CD14-positive monocyte (primary cell): ENCODE measurements around the gene PLCD1. TPM values are rescaled to one million over a fixed set of nuclear protein-coding genes. Genes with fewer than 3 reads are reported as not detected.

Experiments
- DNase-seq, 3 donors: peaks; one replicate each; pipeline ENCODE4 v3.0.0-alpha.2; 2011 to 2022
- H2AFZ ChIP-seq: 2 replicates; pipeline ENCODE4 v1.6.0; 2012; ENCODE audit warnings: mild to moderate bottlenecking, low read depth, low read length, inconsistent platforms; ENCODE audit not compliant: insufficient read depth, poor library complexity, severe bottlenecking
- H3K27ac ChIP-seq, 2 donors: 1 replicate in 1 of 2; 2 replicates in 1 of 2; pipeline ENCODE4 v1.5.1; 2012 to 2013; ENCODE audit warnings: low read length in 2 of 2, control low read depth in 1 of 2, inconsistent platforms in 1 of 2, low read depth in 1 of 2, mild to moderate bottlenecking in 1 of 2
- H3K27me3 ChIP-seq, 2 donors: one replicate each; pipeline versions ENCODE4 v1.6.0 to v1.6.1; 2011 to 2013; ENCODE audit warnings: low read length in 2 of 2; ENCODE audit not compliant: control insufficient read depth in 2 of 2, insufficient read depth in 2 of 2
- H3K36me3 ChIP-seq, 2 donors: replicated peaks in 1 of 2; 1 replicate in 1 of 2; 2 replicates in 1 of 2; pipeline versions ENCODE4 v1.5.1 to v1.6.1; 2012 to 2013; ENCODE audit warnings: low read length in 2 of 2, control low read depth in 1 of 2, inconsistent platforms in 1 of 2, mild to moderate bottlenecking in 1 of 2; ENCODE audit not compliant: insufficient read depth in 2 of 2, control insufficient read depth in 1 of 2
- H3K4me1 ChIP-seq, 2 donors: 1 replicate in 1 of 2; 2 replicates in 1 of 2; pipeline versions ENCODE4 v1.5.1 to v1.6.1; 2012 to 2013; ENCODE audit warnings: low read length in 2 of 2, control low read depth in 1 of 2, inconsistent platforms in 1 of 2, mild to moderate bottlenecking in 1 of 2, moderate library complexity in 1 of 2; ENCODE audit not compliant: insufficient read depth in 2 of 2, control insufficient read depth in 1 of 2
- H3K4me2 ChIP-seq: replicated peaks from 2 replicates; pipeline ENCODE3; 2012; ENCODE audit warnings: low read length, moderate library complexity, mild to moderate bottlenecking; ENCODE audit not compliant: poor library complexity, severe bottlenecking; ENCODE audit errors: extremely low read depth
- H3K4me3 ChIP-seq, 3 experiments: fragments of 200-600 bp in 1 of 3; sonication (generic) in 1 of 3; replicated peaks in 1 of 3; 1 replicate in 2 of 3; 2 replicates in 1 of 3; pipeline ENCODE4 v1.5.1; 2011 to 2013; ENCODE audit warnings: low read length in 3 of 3, mild to moderate bottlenecking in 3 of 3, control low read depth in 2 of 3, low read depth in 2 of 3, inconsistent platforms in 1 of 3, moderate library complexity in 1 of 3
- H3K79me2 ChIP-seq: 2 replicates; pipeline ENCODE4 v1.6.0; 2012; ENCODE audit warnings: mild to moderate bottlenecking, control low read depth, inconsistent platforms, low read length, moderate library complexity; ENCODE audit not compliant: insufficient read depth
- H3K9ac ChIP-seq: 2 replicates; pipeline ENCODE4 v1.6.0; 2017; ENCODE audit warnings: low read length, mild to moderate bottlenecking; ENCODE audit not compliant: insufficient read depth, poor library complexity, severe bottlenecking
- H3K9me3 ChIP-seq, 2 donors: replicated peaks in 1 of 2; 1 replicate in 1 of 2; 2 replicates in 1 of 2; pipeline versions ENCODE4 v1.5.1 to v1.6.1; 2012 to 2013; ENCODE audit warnings: low read length in 2 of 2, control low read depth in 1 of 2; ENCODE audit not compliant: control insufficient read depth in 1 of 2, insufficient read depth in 1 of 2
- H4K20me1 ChIP-seq: 2 replicates; pipeline ENCODE4 v1.6.0; 2012; ENCODE audit warnings: mild to moderate bottlenecking, low read length, control low read depth, moderate library complexity; ENCODE audit not compliant: insufficient read depth
- H3K27ac Mint-ChIP-seq, 7 donors: one replicate each; pipeline ENCODE4 v1.8.0; 2020; ENCODE audit warnings: mild to moderate bottlenecking in 7 of 7, mixed read lengths in 7 of 7, moderate library complexity in 6 of 7, inconsistent platforms in 2 of 7
- H3K27me3 Mint-ChIP-seq, 3 donors: one replicate each; pipeline ENCODE4 v1.8.0; 2021 to 2022; ENCODE audit warnings: low read depth in 3 of 3, mild to moderate bottlenecking in 3 of 3, mixed read lengths in 3 of 3, moderate library complexity in 3 of 3, inconsistent platforms in 1 of 3
- H3K36me3 Mint-ChIP-seq, 2 donors: one replicate each; pipeline ENCODE4 v1.8.0; 2020; ENCODE audit warnings: mixed read lengths in 2 of 2, inconsistent platforms in 1 of 2, mild to moderate bottlenecking in 1 of 2
- H3K4me1 Mint-ChIP-seq: one replicate; pipeline ENCODE4 v1.8.0; 2020; ENCODE audit warnings: mild to moderate bottlenecking, mixed read lengths
- H3K4me3 Mint-ChIP-seq, 2 donors: one replicate each; pipeline ENCODE4 v1.8.0; 2020; ENCODE audit warnings: mild to moderate bottlenecking in 2 of 2, mixed read lengths in 2 of 2, moderate library complexity in 1 of 2
- H3K9me3 Mint-ChIP-seq, 7 donors: one replicate each; pipeline ENCODE4 v1.8.0; 2020 to 2022; ENCODE audit warnings: mixed read lengths in 7 of 7, mild to moderate bottlenecking in 6 of 7, moderate library complexity in 6 of 7, inconsistent platforms in 2 of 7
- WGBS: methylation state at CpG from one replicate; pipeline ENCODE4 v1.1.5; 2013; ENCODE audit warnings: missing lambda C conversion rate; ENCODE audit not compliant: insufficient coverage; 5-methylcytosine and 5-hydroxymethylcytosine counted together
- intact Hi-C, 2 donors: fragments of 100-400 bp; cut with micrococcal nuclease; formaldehyde crosslinking; loops; one replicate each; pipeline versions ENCODE4 v1.15.0 to v1.15.1; 2023
- polyA plus RNA-seq, 3 donors: library from polyadenylated mRNA; depleted of rRNA in 1 of 3; unstranded in 2 of 3; stranded (reverse) in 1 of 3; fragments of 300-500 nt in 2 of 3; fragments of >200 nt in 1 of 3; fragmentation: Illumina TruSeq in 2 of 3; gene quantifications; 1 replicate in 2 of 3; 2 replicates in 1 of 3; pipeline ENCODE4 v1.2.3, GENCODE V29; 2012 to 2021
- TF ChIP-seq, protein P1 (sequence below): fragments of 200-600 bp; IDR thresholded peaks from one replicate; pipeline ENCODE4 v1.8.0; 2022; ENCODE audit warnings: antibody characterized with exemption, mild to moderate bottlenecking

Gene PLCD1
- polyA plus RNA-seq, 3 donors: 4.1 to 6.4 (median 6.0) TPM

DNA sequence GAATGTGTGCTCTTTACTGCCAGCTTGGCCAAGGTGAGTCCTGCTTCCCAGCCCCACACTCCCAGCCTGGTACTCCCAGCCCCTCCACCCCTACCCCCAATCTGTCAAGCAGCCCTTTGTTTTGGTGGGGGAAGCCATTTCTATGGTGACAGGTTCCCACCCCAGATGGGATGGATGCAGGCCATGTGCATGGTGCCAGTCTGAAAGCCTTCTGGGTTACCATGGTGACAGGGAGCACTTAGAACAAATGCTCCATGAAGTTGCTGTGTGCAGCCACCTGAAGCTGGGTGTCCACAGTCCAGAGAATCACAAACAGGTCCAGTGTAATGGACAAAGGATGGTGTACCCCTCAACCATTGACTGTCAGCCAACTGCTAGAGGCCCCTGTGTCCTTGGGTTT lies 58.0 kb downstream of the PLCD1 start:
- H3K27ac ChIP-seq: no peak overlapping the region
- no peaks in the 10 kb centered on the region for H3K27me3 ChIP-seq
- no peaks in the 10 kb centered on the region for H3K9me3 ChIP-seq
- Mint-ChIP-seq H3K36me3 (peaks cover 0 to 3% of the 10 kb centered on the region in 2 donors), H3K27me3 (peaks cover 0 to 2% (median 0%) of the 10 kb centered on the region in 3 donors), H3K9me3 (no peaks in the 10 kb centered on the region), H3K4me3 (no peak overlapping the region), H3K4me1 (peaks cover 4% of the 10 kb centered on the region), H3K27ac (no peak overlapping the region)
- no peak for DNase-seq
- H3K79me2 ChIP-seq: no peaks in the 10 kb centered on the region
- H3K4me2 ChIP-seq: no peak overlapping the region
- H3K9ac ChIP-seq: no peak overlapping the region
- H3K4me3 ChIP-seq: no peak overlapping the region
- no peaks in the 10 kb centered on the region for H4K20me1 ChIP-seq
- intact Hi-C loops: loop anchor here (5.0 to 10.0 kb wide), 2 partner anchors 71 to 143 kb away; no protein-coding TSS in a partner anchor
- TF ChIP-seq, protein P1, sequence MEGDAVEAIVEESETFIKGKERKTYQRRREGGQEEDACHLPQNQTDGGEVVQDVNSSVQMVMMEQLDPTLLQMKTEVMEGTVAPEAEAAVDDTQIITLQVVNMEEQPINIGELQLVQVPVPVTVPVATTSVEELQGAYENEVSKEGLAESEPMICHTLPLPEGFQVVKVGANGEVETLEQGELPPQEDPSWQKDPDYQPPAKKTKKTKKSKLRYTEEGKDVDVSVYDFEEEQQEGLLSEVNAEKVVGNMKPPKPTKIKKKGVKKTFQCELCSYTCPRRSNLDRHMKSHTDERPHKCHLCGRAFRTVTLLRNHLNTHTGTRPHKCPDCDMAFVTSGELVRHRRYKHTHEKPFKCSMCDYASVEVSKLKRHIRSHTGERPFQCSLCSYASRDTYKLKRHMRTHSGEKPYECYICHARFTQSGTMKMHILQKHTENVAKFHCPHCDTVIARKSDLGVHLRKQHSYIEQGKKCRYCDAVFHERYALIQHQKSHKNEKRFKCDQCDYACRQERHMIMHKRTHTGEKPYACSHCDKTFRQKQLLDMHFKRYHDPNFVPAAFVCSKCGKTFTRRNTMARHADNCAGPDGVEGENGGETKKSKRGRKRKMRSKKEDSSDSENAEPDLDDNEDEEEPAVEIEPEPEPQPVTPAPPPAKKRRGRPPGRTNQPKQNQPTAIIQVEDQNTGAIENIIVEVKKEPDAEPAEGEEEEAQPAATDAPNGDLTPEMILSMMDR: no peak
- H3K36me3 ChIP-seq: no peaks in the 10 kb centered on the region
- no peak overlapping the region for H2AFZ ChIP-seq
- peaks cover 0 to 3% of the 10 kb centered on the region in 2 donors for H3K4me1 ChIP-seq

- intact Hi-C loops: loop anchor here (5.0 to 10.0 kb wide), 2 partner anchors 71 to 144 kb away; no protein-coding TSS in a partner anchor
- H3K4me3 Mint-ChIP-seq: no peak overlapping the region
- Histone ChIP-seq H3K36me3 (no peaks in the 10 kb centered on the region), H4K20me1 (no peaks in the 10 kb centered on the region), H3K27me3 (no peaks in the 10 kb centered on the region), H3K4me2 (no peak overlapping the region), H3K4me1 (peaks cover 0 to 3% of the 10 kb centered on the region in 2 donors), H3K9me3 (no peaks in the 10 kb centered on the region), H3K27ac (no peak overlapping the region), H3K4me3 (no peak overlapping the region), H3K9ac (no peak overlapping the region), H3K79me2 (no peaks in the 10 kb centered on the region), H2AFZ (no peak overlapping the region)
- peaks cover 0 to 3% of the 10 kb centered on the region in 2 donors for H3K36me3 Mint-ChIP-seq
- H3K9me3 Mint-ChIP-seq: no peaks in the 10 kb centered on the region
- peaks cover 0 to 2% (median 0%) of the 10 kb centered on the region in 3 donors for H3K27me3 Mint-ChIP-seq
- WGBS: 100% methylated on average over 5 of the region's 5 CpGs
- no peak overlapping the region for H3K27ac Mint-ChIP-seq
- peaks cover 4% of the 10 kb centered on the region for H3K4me1 Mint-ChIP-seq
- DNase-seq: no peak
- TF ChIP-seq, protein P1: no peak
These were observed 58.6 kb downstream of the PLCD1 start for GRCh38 chr3:37970802-37971201.
